Fibroblast of lung (primary cell): Measurements from ENCODE around the gene ADGRA3. TPM values are rescaled to one million over a fixed set of nuclear protein-coding genes. Genes with fewer than 3 reads are reported as not detected.
A peak's percentile ranks its signal among the peaks of the same experiment; 100 is the strongest.

Experiments
- DNase-seq, 2 donors: peaks; one replicate each; pipeline versions ENCODE4 v3.0.0 to v3.0.0-alpha.2; 2010; ENCODE audit warnings: low read depth in 2 of 2
- H2AFZ ChIP-seq: 2 replicates; pipeline ENCODE4 v1.5.1; 2012; ENCODE audit warnings: low read length, control low read depth, inconsistent platforms
- H3K27ac ChIP-seq: 2 replicates; pipeline ENCODE4 v1.5.1; 2011; ENCODE audit warnings: low read length, control low read depth; ENCODE audit not compliant: insufficient read depth
- H3K27me3 ChIP-seq: 2 replicates; pipeline ENCODE4 v1.5.1; 2011; ENCODE audit warnings: mild to moderate bottlenecking, low read length; ENCODE audit not compliant: control insufficient read depth, insufficient read depth
- H3K36me3 ChIP-seq: 2 replicates; pipeline ENCODE4 v1.5.1; 2011; ENCODE audit warnings: low read length; ENCODE audit not compliant: control insufficient read depth, insufficient read depth
- H3K4me1 ChIP-seq: 2 replicates; pipeline ENCODE4 v1.5.1; 2011; ENCODE audit warnings: low read length; ENCODE audit not compliant: control insufficient read depth, insufficient read depth; ENCODE audit errors: extremely low read depth
- H3K4me2 ChIP-seq: 2 replicates; pipeline ENCODE4 v1.5.1; 2011; ENCODE audit warnings: low read length, control low read depth; ENCODE audit not compliant: insufficient read depth; ENCODE audit errors: extremely low read depth
- H3K4me3 ChIP-seq, 4 experiments: fragments of 200-600 bp in 1 of 4; sonication (generic) in 1 of 4; replicated peaks in 1 of 4; 2 replicates each; pipeline ENCODE4 v1.5.1; 2011 to 2016; ENCODE audit warnings: low read length in 4 of 4, low read depth in 3 of 4, mild to moderate bottlenecking in 3 of 4, control low read depth in 2 of 4, inconsistent platforms in 1 of 4, mixed read lengths in 1 of 4; ENCODE audit not compliant: insufficient read depth in 1 of 4; ENCODE audit errors: control extremely low read depth in 1 of 4
- H3K79me2 ChIP-seq: 2 replicates; pipeline ENCODE4 v1.5.1; 2012; ENCODE audit warnings: mild to moderate bottlenecking, low read length, inconsistent platforms; ENCODE audit not compliant: control insufficient read depth, insufficient read depth
- H3K9ac ChIP-seq: 2 replicates; pipeline ENCODE4 v1.5.1; 2011; ENCODE audit warnings: mild to moderate bottlenecking, low read length, control low read depth; ENCODE audit not compliant: insufficient read depth
- H3K9me3 ChIP-seq: 2 replicates; pipeline ENCODE4 v1.5.1; 2012; ENCODE audit warnings: low read depth, low read length; ENCODE audit not compliant: control insufficient read depth, insufficient read depth
- H4K20me1 ChIP-seq: 2 replicates; pipeline ENCODE4 v1.5.1; 2011; ENCODE audit warnings: low read length; ENCODE audit not compliant: control insufficient read depth, insufficient read depth; ENCODE audit errors: extremely low read depth
- EZH2 ChIP-seq: IDR thresholded peaks from 2 replicates; pipeline ENCODE4 v1.5.1; 2012; ENCODE audit warnings: low read length, control low read depth, mild to moderate bottlenecking; ENCODE audit errors: missing control alignments
- polyA plus RNA-seq, 2 donors: library from polyadenylated mRNA; depleted of rRNA in 1 of 2; stranded (reverse) in 1 of 2; unstranded in 1 of 2; fragments of >200 nt; gene quantifications; 2 replicates each; pipeline ENCODE4 v1.2.1, GENCODE V29; 2011 to 2012; ENCODE audit warnings: missing spikeins in 1 of 2
- total RNA-seq: library from RNA; depleted of rRNA; stranded (reverse); fragments of >200 nt; gene quantifications from 2 replicates; pipeline ENCODE4 v1.2.1, GENCODE V29; 2014
- TF ChIP-seq, protein P1 (sequence below), 2 donors: IDR thresholded peaks in 1 of 2; conservative IDR thresholded peaks in 1 of 2; 1 replicate in 1 of 2; 2 replicates in 1 of 2; pipeline ENCODE4 v1.5.1; 2011 to 2012; ENCODE audit warnings: low read length in 2 of 2, control low read depth in 1 of 2, inconsistent platforms in 1 of 2, low read depth in 1 of 2, mild to moderate bottlenecking in 1 of 2

The ADGRA3 gene
- total and polyA plus RNA-seq, 2 donors (not counting 1 experiment from before 2014, with no cell fraction given): 13.0 to 15.2 TPM

DNA sequence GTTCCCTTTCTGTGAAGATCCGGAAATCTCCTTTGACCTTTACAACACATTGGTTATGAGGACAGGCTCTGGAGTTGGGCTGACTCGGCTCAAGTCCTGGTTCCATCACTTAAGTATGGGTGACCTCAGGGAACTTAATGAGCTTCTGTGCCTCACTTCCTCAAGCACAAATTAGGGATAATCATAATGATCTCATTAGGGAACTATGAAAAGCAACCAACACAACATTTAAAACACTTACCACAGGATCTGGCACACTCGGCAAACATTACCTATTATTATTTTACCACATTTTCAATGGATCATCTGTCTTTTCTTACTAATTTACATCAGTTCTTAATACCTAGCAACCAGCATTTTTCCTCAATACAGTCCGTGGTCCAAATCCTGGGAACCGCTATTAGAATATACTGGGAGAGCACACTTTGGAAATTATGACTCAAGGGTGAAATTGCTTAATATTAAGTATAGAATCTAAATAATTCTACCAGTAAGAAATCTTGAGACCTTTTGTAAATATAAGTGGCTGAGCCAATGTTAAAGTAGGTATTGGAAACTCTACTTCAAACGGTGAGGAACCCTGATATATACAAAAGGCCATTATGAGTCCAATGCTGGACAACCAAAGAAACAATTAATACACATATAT, 19.6 kb downstream of the ADGRA3 start:
- Histone ChIP-seq H3K27ac (no peak overlapping the region), H3K79me2 (peaks cover 11% of the 10 kb centered on the region), H3K9me3 (no peaks in the 10 kb centered on the region), H3K4me2 (no peak overlapping the region), H3K9ac (no peak overlapping the region), H2AFZ (no peak overlapping the region), H3K27me3 (no peaks in the 10 kb centered on the region), H3K4me3 (no peak overlapping the region), H4K20me1 (no peaks in the 10 kb centered on the region), H3K36me3 (no peaks in the 10 kb centered on the region), H3K4me1 (no peaks in the 10 kb centered on the region)
- peak in 1 of 2 donors; percentile 63 for DNase-seq
- no peak for TF ChIP-seq EZH2
- TF ChIP-seq, protein P1, sequence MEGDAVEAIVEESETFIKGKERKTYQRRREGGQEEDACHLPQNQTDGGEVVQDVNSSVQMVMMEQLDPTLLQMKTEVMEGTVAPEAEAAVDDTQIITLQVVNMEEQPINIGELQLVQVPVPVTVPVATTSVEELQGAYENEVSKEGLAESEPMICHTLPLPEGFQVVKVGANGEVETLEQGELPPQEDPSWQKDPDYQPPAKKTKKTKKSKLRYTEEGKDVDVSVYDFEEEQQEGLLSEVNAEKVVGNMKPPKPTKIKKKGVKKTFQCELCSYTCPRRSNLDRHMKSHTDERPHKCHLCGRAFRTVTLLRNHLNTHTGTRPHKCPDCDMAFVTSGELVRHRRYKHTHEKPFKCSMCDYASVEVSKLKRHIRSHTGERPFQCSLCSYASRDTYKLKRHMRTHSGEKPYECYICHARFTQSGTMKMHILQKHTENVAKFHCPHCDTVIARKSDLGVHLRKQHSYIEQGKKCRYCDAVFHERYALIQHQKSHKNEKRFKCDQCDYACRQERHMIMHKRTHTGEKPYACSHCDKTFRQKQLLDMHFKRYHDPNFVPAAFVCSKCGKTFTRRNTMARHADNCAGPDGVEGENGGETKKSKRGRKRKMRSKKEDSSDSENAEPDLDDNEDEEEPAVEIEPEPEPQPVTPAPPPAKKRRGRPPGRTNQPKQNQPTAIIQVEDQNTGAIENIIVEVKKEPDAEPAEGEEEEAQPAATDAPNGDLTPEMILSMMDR (conservative IDR thresholded peaks at IDR 0.05 in 1 of 2, IDR thresholded peaks at IDR 0.05 in 1 of 2; ENCODE audit: low read depth in 1 of 2, low read length in 2 of 2): no peak

DNA sequence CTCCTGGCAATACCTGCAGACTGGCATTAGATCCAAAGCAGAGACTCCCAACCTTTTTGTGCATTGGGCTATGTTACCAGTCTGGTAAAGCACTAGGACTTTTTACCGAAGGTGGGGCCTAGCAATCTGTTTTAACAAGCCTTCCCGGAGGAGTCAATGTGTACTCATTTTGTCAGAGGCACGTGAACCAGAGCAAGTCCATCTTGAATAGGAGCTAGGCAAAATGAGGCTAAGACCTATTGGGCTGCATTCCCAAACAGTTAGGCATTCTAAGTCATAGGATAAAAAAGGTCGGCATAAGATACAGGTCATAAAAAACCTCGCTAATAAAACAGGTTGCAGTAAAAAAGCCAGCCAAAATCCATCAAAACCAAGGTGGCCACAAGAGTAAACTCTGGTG, 22.3 kb downstream of the ADGRA3 start:
- Histone ChIP-seq H4K20me1 (no peaks in the 10 kb centered on the region), H3K4me3 (no peak overlapping the region), H2AFZ (no peak overlapping the region), H3K9ac (no peak overlapping the region), H3K27me3 (no peaks in the 10 kb centered on the region), H3K4me2 (no peak overlapping the region), H3K79me2 (no peaks in the 10 kb centered on the region), H3K27ac (no peak overlapping the region), H3K36me3 (no peaks in the 10 kb centered on the region), H3K4me1 (no peaks in the 10 kb centered on the region), H3K9me3 (no peaks in the 10 kb centered on the region)
- no peak for DNase-seq
- TF ChIP-seq, protein P1 (conservative IDR thresholded peaks at IDR 0.05 in 1 of 2, IDR thresholded peaks at IDR 0.05 in 1 of 2; ENCODE audit: low read depth in 1 of 2, low read length in 2 of 2): no peak
- no peak for TF ChIP-seq EZH2

DNA sequence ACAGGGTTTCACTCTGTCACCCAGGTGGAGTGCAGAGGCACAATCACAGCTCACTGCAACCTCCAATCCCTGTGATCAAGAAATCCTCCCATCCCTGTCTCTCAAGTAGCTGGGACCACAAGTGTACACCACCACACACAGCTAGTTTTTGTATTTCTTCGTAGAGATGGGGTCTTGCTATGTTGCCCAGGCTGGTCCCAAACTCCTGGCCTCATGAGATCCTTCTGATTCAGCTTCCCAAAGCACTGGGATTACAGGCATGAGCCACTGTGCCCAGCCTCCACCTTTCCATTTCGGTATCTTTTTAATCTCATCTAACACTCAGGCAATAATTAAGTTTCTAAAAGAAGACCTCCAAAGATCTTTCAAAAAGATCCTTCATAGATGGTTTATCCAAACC, 22.9 kb downstream of the ADGRA3 start:
- Histone ChIP-seq H3K4me1 (no peaks in the 10 kb centered on the region), H3K4me2 (no peak overlapping the region), H3K79me2 (no peaks in the 10 kb centered on the region), H3K9ac (no peak overlapping the region), H3K36me3 (no peaks in the 10 kb centered on the region), H3K27me3 (no peaks in the 10 kb centered on the region), H3K9me3 (no peaks in the 10 kb centered on the region), H3K4me3 (no peak overlapping the region), H2AFZ (no peak overlapping the region), H4K20me1 (no peaks in the 10 kb centered on the region), H3K27ac (no peak overlapping the region)
- DNase-seq: no peak
- TF ChIP-seq EZH2: no peak
- TF ChIP-seq, protein P1 (conservative IDR thresholded peaks at IDR 0.05 in 1 of 2, IDR thresholded peaks at IDR 0.05 in 1 of 2; ENCODE audit: low read depth in 1 of 2, low read length in 2 of 2): no peak
